PC-3 (cell line): ENCODE data around the gene CSPG4.

ENCODE experiments used
- EZH2 ChIP-seq: fragments of 300-600 bp; sonication (generic); IDR thresholded peaks from one replicate; pipeline ENCODE4 v1.6.1; 2017; ENCODE audit warnings: antibody characterized with exemption, mild to moderate bottlenecking, low read length; ENCODE audit not compliant: unreplicated experiment
- EZH2phosphoT487 ChIP-seq: fragments of 300-600 bp; sonication (generic); IDR thresholded peaks from 2 replicates; pipeline ENCODE4 v1.6.1; 2018; ENCODE audit warnings: mild to moderate bottlenecking, antibody characterized with exemption, low read length, borderline replicate concordance
- TF ChIP-seq, protein P1 (sequence below): fragments of 300-600 bp; sonication (generic); conservative IDR thresholded peaks from 2 replicates; pipeline ENCODE4 v1.5.1; 2017; ENCODE audit warnings: antibody characterized with exemption, low read depth, mild to moderate bottlenecking, low read length

DNA sequence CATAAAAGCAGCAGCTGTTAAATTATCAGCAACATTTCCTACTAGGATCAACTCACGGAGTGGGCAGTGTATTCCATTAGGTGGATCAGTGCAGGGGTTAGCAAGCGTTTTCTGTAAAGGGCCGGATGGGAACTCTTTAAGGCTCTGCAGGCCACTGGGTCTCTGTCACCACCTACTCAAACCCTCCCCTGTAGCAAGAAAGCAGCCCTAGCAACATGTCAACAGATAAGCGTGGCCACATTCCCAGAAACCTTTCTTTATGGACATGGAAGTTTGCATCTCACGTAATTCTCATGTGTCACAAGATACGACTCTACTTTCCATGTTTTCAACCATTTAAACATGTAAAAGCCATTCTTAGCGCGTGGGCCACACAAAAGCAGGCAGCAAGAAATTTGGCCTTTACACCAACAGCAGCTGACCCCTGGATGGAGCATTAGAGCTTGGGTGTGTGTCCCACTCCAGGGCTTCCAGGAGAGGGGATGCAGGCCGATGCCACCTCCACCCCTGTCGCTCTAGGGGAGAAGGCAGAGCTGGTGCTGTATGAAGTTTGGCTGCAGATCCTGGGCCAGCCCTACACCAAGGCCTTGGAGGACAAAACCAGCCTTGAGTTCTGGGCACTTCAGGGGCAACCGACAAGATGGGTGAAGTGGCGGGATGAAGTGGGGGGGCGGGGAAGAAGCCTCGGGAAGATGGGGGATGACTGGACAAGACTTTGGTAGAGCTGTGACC lies 48.2 kb upstream of the CSPG4 start:
- TF ChIP-seq, protein P1, sequence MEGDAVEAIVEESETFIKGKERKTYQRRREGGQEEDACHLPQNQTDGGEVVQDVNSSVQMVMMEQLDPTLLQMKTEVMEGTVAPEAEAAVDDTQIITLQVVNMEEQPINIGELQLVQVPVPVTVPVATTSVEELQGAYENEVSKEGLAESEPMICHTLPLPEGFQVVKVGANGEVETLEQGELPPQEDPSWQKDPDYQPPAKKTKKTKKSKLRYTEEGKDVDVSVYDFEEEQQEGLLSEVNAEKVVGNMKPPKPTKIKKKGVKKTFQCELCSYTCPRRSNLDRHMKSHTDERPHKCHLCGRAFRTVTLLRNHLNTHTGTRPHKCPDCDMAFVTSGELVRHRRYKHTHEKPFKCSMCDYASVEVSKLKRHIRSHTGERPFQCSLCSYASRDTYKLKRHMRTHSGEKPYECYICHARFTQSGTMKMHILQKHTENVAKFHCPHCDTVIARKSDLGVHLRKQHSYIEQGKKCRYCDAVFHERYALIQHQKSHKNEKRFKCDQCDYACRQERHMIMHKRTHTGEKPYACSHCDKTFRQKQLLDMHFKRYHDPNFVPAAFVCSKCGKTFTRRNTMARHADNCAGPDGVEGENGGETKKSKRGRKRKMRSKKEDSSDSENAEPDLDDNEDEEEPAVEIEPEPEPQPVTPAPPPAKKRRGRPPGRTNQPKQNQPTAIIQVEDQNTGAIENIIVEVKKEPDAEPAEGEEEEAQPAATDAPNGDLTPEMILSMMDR, result no peak
- TF ChIP-seq EZH2 (no peak), EZH2phosphoT487 (no peak)
